H1 (cell line): ENCODE data around the gene PLCL2. TPM values are rescaled to one million over a fixed set of nuclear protein-coding genes. Genes with fewer than 3 reads are reported as not detected.

Experiments used
- CHD7 ChIP-seq: fragments of 300-600 bp; sonication (generic); IDR thresholded peaks from 2 replicates; pipeline ENCODE4 v1.7.1; 2012; ENCODE audit warnings: low read length, moderate library complexity, mild to moderate bottlenecking, inconsistent platforms; ENCODE audit not compliant: insufficient replicate concordance
- HDAC2 ChIP-seq, 2 experiments: fragments of 300-600 bp in 1 of 2; sonication (generic) in 1 of 2; IDR thresholded peaks; 2 replicates each; pipeline ENCODE4 v1.6.1; 2011 to 2012; ENCODE audit warnings: low read depth in 2 of 2, low read length in 2 of 2, mild to moderate bottlenecking in 2 of 2, moderate library complexity in 2 of 2, borderline replicate concordance in 1 of 2, inconsistent platforms in 1 of 2
- JUN ChIP-seq: IDR thresholded peaks from 2 replicates; pipeline ENCODE4 v1.6.1; 2011; ENCODE audit warnings: low read depth, mild to moderate bottlenecking, improper control_type of control experiment, low read length
- NANOG ChIP-seq: IDR thresholded peaks from 2 replicates; pipeline ENCODE4 v1.6.1; 2011; ENCODE audit warnings: low read length, low read depth, mild to moderate bottlenecking, inconsistent platforms; ENCODE audit not compliant: insufficient read depth, poor library complexity, severe bottlenecking
- POLR2AphosphoS5 ChIP-seq: IDR thresholded peaks from 2 replicates; pipeline ENCODE4 v1.6.1; 2011; ENCODE audit warnings: low read depth, low read length
- POU5F1 ChIP-seq: IDR thresholded peaks from 2 replicates; pipeline ENCODE4 v1.6.1; 2011; ENCODE audit warnings: low read depth, mild to moderate bottlenecking, low read length, moderate library complexity
- RNF2 ChIP-seq: fragments of 200-900, 300-1000 bp; sonication (generic); IDR thresholded peaks from 2 replicates; pipeline ENCODE4 v1.7.1; 2016; ENCODE audit warnings: borderline replicate concordance, low read depth, mild to moderate bottlenecking, antibody characterized with exemption, low read length; ENCODE audit not compliant: poor library complexity, severe bottlenecking; ENCODE audit errors: missing control alignments
- SP2 ChIP-seq: IDR thresholded peaks from 2 replicates; pipeline ENCODE4 v1.6.1; 2012; ENCODE audit warnings: mild to moderate bottlenecking, low read length, inconsistent platforms
- TAF1 ChIP-seq: IDR thresholded peaks from 2 replicates; pipeline ENCODE4 v1.6.1; 2011; ENCODE audit warnings: mild to moderate bottlenecking, low read depth, low read length
- TBP ChIP-seq: IDR thresholded peaks from 2 replicates; pipeline ENCODE4 v1.6.1; 2011; ENCODE audit warnings: low read depth, low read length, improper control_type of control experiment
- YY1 ChIP-seq: IDR thresholded peaks from 2 replicates; pipeline ENCODE4 v1.6.1; 2011; ENCODE audit warnings: low read depth, mild to moderate bottlenecking, low read length
- polyA plus RNA-seq, 7 experiments: library from polyadenylated mRNA; depleted of rRNA in 3 of 7; stranded (reverse) in 5 of 7; unstranded in 2 of 7; fragments of >200 nt in 5 of 7; fragments of 200-250 nt in 2 of 7; gene quantifications; 1 replicate in 5 of 7; 2 replicates in 1 of 7; 4 replicates in 1 of 7; pipeline versions ENCODE4 v1.2.1 to v1.2.3, GENCODE V29; 2011 to 2013; ENCODE audit warnings: missing spikeins in 2 of 7, mixed read lengths in 2 of 7
- total RNA-seq: library from RNA; stranded (reverse); fragmentation: NEBNext Ultra II Directional; extraction: Animal tissue kit (Norgen Biotek cat#: 25700); gene quantifications from 2 replicates; pipeline ENCODE4 v1.2.1, GENCODE V29; 2021

PLCL2 gene
- total and polyA plus RNA-seq, 2 of the 8 experiments (the other 6 are each of a cell fraction or from before 2014, with no cell fraction given), result 3.5 to 6.8 TPM

- TF ChIP-seq CHD7, result no peak
- TF ChIP-seq TBP, result no peak
- no peak for TF ChIP-seq SP2
- TF ChIP-seq POLR2AphosphoS5, result no peak
- TF ChIP-seq HDAC2 (IDR thresholded peaks at IDR 0.05; ENCODE audit: borderline replicate concordance in 1 of 2, low read depth in 2 of 2, low read length in 2 of 2), result no peak
- TF ChIP-seq JUN, result no peak
- TF ChIP-seq TAF1, result no peak
- no peak for TF ChIP-seq YY1
- TF ChIP-seq POU5F1, result no peak
- no peak for TF ChIP-seq RNF2
- no peak for TF ChIP-seq NANOG
Measured at GRCh38 chr3:16937326-16937845, 52.6 kb downstream of the PLCL2 start (continued).
